BJ (cell line): ENCODE data around the gene ETNK2. TPM values are rescaled to one million over a fixed set of nuclear protein-coding genes. Genes with fewer than 3 reads are reported as not detected.

Experiments
- CTCF ChIA-PET: fragments of 350-600 bp; formaldehyde crosslinking; extraction: SDS; loops from one replicate; lab custom pipeline; 2021; ENCODE audit warnings: antibody characterized with exemption, inconsistent platforms; lab: Yijun Ruan, JAX
- POLR2A ChIA-PET: fragments of 300-600 bp; sonication (Branson Sonifier 250); formaldehyde crosslinking; extraction: SDS; loops from one replicate; lab custom pipeline; 2021; ENCODE audit warnings: antibody characterized with exemption; lab: Charles Lee
- DNase-seq: peaks from one replicate; pipeline ENCODE4 v3.0.0-alpha.2; 2011; ENCODE audit warnings: low read depth
- H3K27me3 ChIP-seq: 2 replicates; pipeline ENCODE4 v1.6.0; 2011; ENCODE audit warnings: low read length; ENCODE audit not compliant: control insufficient read depth, insufficient read depth
- H3K36me3 ChIP-seq: 2 replicates; pipeline ENCODE4 v1.5.1; 2011; ENCODE audit warnings: low read length; ENCODE audit not compliant: control insufficient read depth, insufficient read depth
- H3K4me3 ChIP-seq: 2 replicates; pipeline ENCODE4 v1.5.1; 2011; ENCODE audit warnings: low read depth, mild to moderate bottlenecking, control low read depth, low read length
- polyA plus RNA-seq: library from polyadenylated mRNA; depleted of rRNA; stranded (reverse); fragments of >200 nt; gene quantifications from 2 replicates; pipeline ENCODE4 v1.2.3, GENCODE V29; 2011
- TF ChIP-seq, protein P1 (sequence below): IDR thresholded peaks from 2 replicates; pipeline ENCODE4 v1.5.1; 2011; ENCODE audit warnings: low read depth, mild to moderate bottlenecking, control low read depth, inconsistent platforms, low read length, moderate library complexity; ENCODE audit not compliant: insufficient read depth

Gene ETNK2
- polyA plus RNA-seq, 1 experiment, result 30.7 TPM

DNA sequence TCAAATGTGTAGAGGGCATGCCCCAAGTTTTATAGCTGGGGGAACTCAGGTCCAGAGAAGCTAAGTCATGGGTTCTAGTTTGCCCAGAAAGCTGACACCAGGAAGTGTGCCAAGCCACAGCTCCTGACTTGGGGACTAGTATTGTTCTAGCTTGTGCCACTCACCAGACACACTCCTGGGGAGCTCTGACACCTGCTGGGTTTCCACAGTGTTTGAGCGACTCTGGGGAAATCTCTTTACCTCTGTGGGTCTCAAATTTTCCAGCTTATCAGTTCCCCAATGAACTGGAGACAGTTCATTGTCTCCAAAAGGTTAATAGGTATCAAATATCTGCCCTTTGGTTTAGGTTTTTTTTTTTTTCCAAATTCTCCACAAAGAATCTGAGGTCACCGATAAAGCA is 40.2 kb upstream of the ETNK2 start:
- H3K27me3 ChIP-seq, result peaks cover 1% of the 10 kb centered on the region; the same call in 1 of the 2 replicates
- ChIA-PET CTCF (interaction anchor here (5.0 kb wide), 1 partner anchor 15 kb away, joined by 32 read pairs; no protein-coding TSS in a partner anchor), POLR2A (no interaction called here)
- no peak for DNase-seq
- TF ChIP-seq, protein P1, sequence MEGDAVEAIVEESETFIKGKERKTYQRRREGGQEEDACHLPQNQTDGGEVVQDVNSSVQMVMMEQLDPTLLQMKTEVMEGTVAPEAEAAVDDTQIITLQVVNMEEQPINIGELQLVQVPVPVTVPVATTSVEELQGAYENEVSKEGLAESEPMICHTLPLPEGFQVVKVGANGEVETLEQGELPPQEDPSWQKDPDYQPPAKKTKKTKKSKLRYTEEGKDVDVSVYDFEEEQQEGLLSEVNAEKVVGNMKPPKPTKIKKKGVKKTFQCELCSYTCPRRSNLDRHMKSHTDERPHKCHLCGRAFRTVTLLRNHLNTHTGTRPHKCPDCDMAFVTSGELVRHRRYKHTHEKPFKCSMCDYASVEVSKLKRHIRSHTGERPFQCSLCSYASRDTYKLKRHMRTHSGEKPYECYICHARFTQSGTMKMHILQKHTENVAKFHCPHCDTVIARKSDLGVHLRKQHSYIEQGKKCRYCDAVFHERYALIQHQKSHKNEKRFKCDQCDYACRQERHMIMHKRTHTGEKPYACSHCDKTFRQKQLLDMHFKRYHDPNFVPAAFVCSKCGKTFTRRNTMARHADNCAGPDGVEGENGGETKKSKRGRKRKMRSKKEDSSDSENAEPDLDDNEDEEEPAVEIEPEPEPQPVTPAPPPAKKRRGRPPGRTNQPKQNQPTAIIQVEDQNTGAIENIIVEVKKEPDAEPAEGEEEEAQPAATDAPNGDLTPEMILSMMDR, result no peak
- H3K4me3 ChIP-seq, result no peak overlapping the region
- H3K36me3 ChIP-seq, result no peaks in the 10 kb centered on the region

DNA sequence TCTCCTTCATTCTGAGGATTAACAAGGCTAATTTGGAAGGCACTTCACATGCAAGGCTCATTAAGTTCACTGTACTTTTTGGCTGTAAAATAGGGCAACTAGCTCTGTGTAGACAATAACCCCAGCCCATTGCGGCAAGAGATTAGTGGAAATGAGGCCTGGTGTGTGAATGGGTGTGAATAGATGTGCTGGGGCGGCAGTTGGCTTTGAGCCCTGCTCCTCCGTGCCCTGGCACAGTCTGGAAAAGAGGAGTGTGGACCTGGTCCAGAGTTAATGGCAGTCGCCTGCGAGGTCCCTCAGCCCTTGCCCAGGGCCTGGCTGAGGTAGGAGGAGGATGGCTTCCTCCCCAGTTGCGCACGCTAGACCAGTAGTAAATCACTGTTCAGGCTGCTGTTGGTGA is 39.6 kb upstream of the ETNK2 start:
- H3K27me3 ChIP-seq, result peaks cover 1% of the 10 kb centered on the region; the same call in 1 of the 2 replicates
- POLR2A ChIA-PET, result no interaction called here
- H3K36me3 ChIP-seq, result no peaks in the 10 kb centered on the region
- H3K4me3 ChIP-seq, result no peak overlapping the region
- CTCF ChIA-PET, result interaction anchor here (0.5 to 5.0 kb wide), 6 partner anchors 8 to 77 kb away, joined by 6 to 32 read pairs (median 10); no protein-coding TSS in a partner anchor
- TF ChIP-seq, protein P1, result no peak
- DNase-seq, result no peak

DNA sequence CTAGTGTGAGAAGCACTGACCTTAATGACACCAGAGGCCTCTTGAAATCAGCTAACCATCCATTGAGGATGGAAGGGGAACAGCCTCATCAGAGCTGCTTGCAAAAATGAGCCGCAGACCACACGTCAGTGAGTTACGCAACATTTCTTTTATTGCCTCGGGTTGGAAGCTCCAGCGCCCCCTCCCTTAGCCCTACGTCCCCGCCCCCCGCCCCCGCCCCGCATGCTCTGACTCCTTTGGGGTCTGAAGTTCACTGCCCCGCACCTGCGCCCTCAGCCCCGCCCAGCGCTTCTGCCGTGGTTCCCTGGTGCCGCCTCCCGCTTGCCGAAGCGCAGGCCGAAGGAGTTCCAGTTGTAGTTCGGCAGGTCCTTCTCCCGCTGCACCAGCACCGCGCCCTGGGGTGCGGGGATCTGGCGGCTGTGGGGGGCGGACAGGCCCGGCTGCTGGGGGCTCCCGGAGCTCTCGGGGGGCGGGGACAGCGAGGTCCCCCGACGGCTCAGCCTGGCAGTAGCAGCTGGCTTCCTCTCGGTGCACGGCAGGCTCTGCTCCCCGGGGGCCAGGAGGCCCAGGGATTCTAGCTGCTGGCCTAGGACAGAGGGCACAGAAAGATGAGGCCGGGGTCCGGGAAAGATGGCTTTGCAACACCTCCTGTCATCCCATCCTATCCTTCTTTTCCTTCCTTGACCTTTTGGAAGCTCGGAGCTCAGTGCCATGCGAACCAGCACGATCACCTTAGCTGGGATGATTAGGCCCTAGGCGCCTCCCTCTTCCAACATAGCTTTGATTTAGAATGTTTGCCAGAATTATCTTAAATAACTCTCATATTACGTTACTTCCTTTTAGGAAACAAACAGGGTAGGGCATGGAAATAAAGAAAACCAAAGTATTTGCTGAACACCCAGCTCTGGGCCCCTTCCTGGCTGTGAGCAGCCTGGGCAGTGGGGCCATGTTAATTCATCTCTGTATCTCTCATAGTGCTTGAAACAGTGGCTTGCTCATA is 38.7 kb upstream of the ETNK2 start:
- Histone ChIP-seq H3K27me3 (peaks cover 1% of the 10 kb centered on the region; the same call in 1 of the 2 replicates), H3K4me3 (0 out of 2 replicates have a peak overlapping the region, but pooled peaks have one; percentile 5), H3K36me3 (no peaks in the 10 kb centered on the region)
- peak; percentile 13 for DNase-seq
- TF ChIP-seq, protein P1, result no peak
- ChIA-PET CTCF (interaction anchor here (0.5 to 5.0 kb wide), 9 partner anchors 9 to 208 kb away, joined by 3 to 32 read pairs (median 7); no protein-coding TSS in a partner anchor), POLR2A (no interaction called here)

DNA sequence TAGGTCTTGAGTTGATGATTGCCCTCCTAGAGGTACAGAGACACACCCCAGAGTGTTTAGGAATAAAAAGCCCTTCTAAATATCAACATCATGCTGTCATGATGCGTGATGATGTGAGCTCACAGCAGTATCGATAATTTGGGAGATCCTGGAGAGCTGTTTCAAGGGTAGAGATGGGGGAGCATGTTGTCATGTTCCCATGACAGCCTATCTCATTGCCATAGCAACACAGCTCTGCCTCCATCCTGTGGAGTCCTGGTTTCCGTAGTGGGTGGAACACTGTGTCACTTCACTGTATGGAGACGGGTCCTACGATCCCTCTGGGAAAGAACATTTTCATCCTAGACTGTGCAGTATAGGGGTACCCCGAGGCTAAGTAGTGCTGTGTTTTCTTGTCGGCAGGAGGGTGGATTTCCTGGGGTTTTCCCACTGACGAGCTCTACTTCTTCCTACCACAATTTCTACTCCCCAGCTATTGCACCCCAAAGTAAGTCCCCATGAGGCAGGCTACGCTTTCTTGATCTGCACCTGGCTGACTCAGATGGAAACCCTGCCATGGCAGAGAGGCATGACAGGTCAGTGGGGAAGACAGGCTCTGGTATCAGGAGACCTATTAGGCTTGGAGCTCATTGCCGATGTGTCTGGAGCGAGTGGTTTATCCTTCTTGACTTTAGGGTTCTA is 37.3 kb upstream of the ETNK2 start:
- Histone ChIP-seq H3K27me3 (peaks cover 1% of the 10 kb centered on the region; the same call in 1 of the 2 replicates), H3K36me3 (no peaks in the 10 kb centered on the region), H3K4me3 (no peak overlapping the region)
- DNase-seq, result no peak
- CTCF ChIA-PET, result interaction anchor here (1.5 to 5.0 kb wide), 5 partner anchors 9 to 210 kb away, joined by 3 to 32 read pairs (median 13); no protein-coding TSS in a partner anchor
- POLR2A ChIA-PET, result no interaction called here
- TF ChIP-seq, protein P1, result no peak

DNA sequence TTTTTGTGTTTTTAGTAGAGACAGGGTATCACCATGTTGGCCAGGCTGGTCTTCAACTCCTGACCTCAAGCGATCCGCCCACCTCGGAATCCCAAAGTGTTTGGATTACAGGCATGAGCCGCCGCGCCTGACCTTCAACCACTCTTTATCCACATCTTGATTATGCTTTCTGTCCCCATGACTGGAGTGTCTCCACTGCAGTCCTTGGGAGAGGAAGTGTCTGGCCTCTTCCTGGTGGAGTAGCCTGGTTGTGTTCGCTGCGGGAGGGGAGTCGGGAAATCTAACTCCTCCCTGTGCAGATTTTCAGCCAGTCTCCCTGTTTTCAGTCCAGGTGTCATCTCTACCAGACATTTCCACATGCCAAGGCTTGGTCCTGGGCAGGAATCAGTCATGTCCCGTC is 34.8 kb upstream of the ETNK2 start:
- Histone ChIP-seq H3K27me3 (peaks cover 1% of the 10 kb centered on the region; the same call in 1 of the 2 replicates), H3K36me3 (no peaks in the 10 kb centered on the region), H3K4me3 (no peak overlapping the region)
- DNase-seq, result no peak
- ChIA-PET POLR2A (no interaction called here), CTCF (no interaction called here)
- TF ChIP-seq, protein P1, result no peak
